Mucosa of descending colon (tissue), 3 donors: ENCODE results near the gene CDK19. TPM values are rescaled to one million over a fixed set of nuclear protein-coding genes. Genes with fewer than 3 reads are reported as not detected.

ENCODE experiments used
- ATAC-seq: fragments of 200-7000 bp; cut with Tn5 transposase; one replicate; pipeline ENCODE4 v1.9.1; 2020; ENCODE audit warnings: mild to moderate bottlenecking, moderate library complexity
- DNase-seq, 3 donors: peaks; one replicate each; pipeline ENCODE4 v3.0.0-alpha.2; 2020
- H3K36me3 ChIP-seq: fragments of 200-600 bp; one replicate; pipeline ENCODE4 v1.8.0; 2021; ENCODE audit warnings: low read depth, mild to moderate bottlenecking
- H3K4me1 ChIP-seq: fragments of 200-600 bp; one replicate; pipeline ENCODE4 v1.8.0; 2021; ENCODE audit warnings: low read depth, mild to moderate bottlenecking
- H3K4me3 ChIP-seq: fragments of 200-600 bp; one replicate; pipeline ENCODE4 v1.8.0; 2021; ENCODE audit warnings: mild to moderate bottlenecking
- H3K9me3 ChIP-seq: fragments of 200-600 bp; one replicate; pipeline ENCODE4 v1.8.0; 2021; ENCODE audit warnings: mild to moderate bottlenecking
- CTCF ChIP-seq: fragments of 200-600 bp; IDR thresholded peaks from one replicate; pipeline ENCODE4 v1.8.0; 2022; ENCODE audit warnings: antibody characterized with exemption, mild to moderate bottlenecking
- intact Hi-C, 2 donors: fragments of 100-400 bp; cut with DNase I in 1 of 2; cut with micrococcal nuclease in 1 of 2; formaldehyde crosslinking; loops; one replicate each; pipeline versions ENCODE4 v1.11.0 to v1.11.1; 2022; cut with DNase I, micrococcal nuclease
- total RNA-seq, 3 donors: library from RNA; stranded (reverse); fragmentation: NEBNext Ultra II Directional in 2 of 3; extraction: Animal tissue kit (Norgen Biotek cat#: 25700) in 2 of 3; gene quantifications; one replicate each; pipeline versions ENCODE4 v1.2.1 to v1.2.4, GENCODE V29; 2021 to 2023
- donor health status: DM: no; HTN: no; CAD: no; lungs with moderate emphysema.
- donor health status: DM: no; HTN: no; CAD: no.
- donor health status: DM: no; HTN: yes; CAD: no.

CDK19 gene
- total RNA-seq, 3 donors from 2014 or later, result 24.3 to 34.3 (median 27.7) TPM

- H3K4me1 ChIP-seq, result no peaks in the 10 kb centered on the region
- no peak for TF ChIP-seq CTCF
- H3K4me3 ChIP-seq, result no peak overlapping the region
- H3K9me3 ChIP-seq, result no peaks in the 10 kb centered on the region
- ATAC-seq (no peak), DNase-seq (no peak)
- intact Hi-C loops, result no loop called here
- H3K36me3 ChIP-seq, result no peaks in the 10 kb centered on the region
These were observed 15.6 kb downstream of the CDK19 start for GRCh38 chr6:110799655-110800054.

- TF ChIP-seq CTCF, result no peak
- no peak for DNase-seq
- Histone ChIP-seq H3K4me3 (no peak overlapping the region), H3K9me3 (no peaks in the 10 kb centered on the region), H3K36me3 (no peaks in the 10 kb centered on the region), H3K4me1 (no peaks in the 10 kb centered on the region)
- no peak for ATAC-seq
- intact Hi-C loops, result no loop called here
These were observed 16.1 kb downstream of the CDK19 start for GRCh38 chr6:110799189-110799588.

GRCh38 chr6:110795271-110795670 is 20.0 kb downstream of the CDK19 start:
- no peak for ATAC-seq
- H3K36me3 ChIP-seq, result no peaks in the 10 kb centered on the region
- no peaks in the 10 kb centered on the region for H3K4me1 ChIP-seq
- no peak for TF ChIP-seq CTCF
- no peak overlapping the region for H3K4me3 ChIP-seq
- no peak for DNase-seq
- H3K9me3 ChIP-seq, result no peaks in the 10 kb centered on the region
- intact Hi-C loops, result no loop called here

GRCh38 chr6:110786696-110787095 is 28.6 kb downstream of the CDK19 start:
- Histone ChIP-seq H3K4me1 (peaks cover 4% of the 10 kb centered on the region), H3K9me3 (peaks cover 16% of the 10 kb centered on the region), H3K36me3 (no peaks in the 10 kb centered on the region), H3K4me3 (no peak overlapping the region)
- ATAC-seq, result no peak
- no peak for DNase-seq
- TF ChIP-seq CTCF, result no peak
- intact Hi-C loops, result no loop called here

- ATAC-seq (no peak), DNase-seq (no peak)
- intact Hi-C loops, result no loop called here
- H3K9me3 ChIP-seq, result peaks cover 16% of the 10 kb centered on the region
- peaks cover 4% of the 10 kb centered on the region for H3K4me1 ChIP-seq
- no peaks in the 10 kb centered on the region for H3K36me3 ChIP-seq
- H3K4me3 ChIP-seq, result no peak overlapping the region
- no peak for TF ChIP-seq CTCF
These were observed 29.0 kb downstream of the CDK19 start for GRCh38 chr6:110786271-110786670.

GRCh38 chr6:110784610-110784979 is 30.7 kb downstream of the CDK19 start:
- no peaks in the 10 kb centered on the region for H3K36me3 ChIP-seq
- peaks cover 16% of the 10 kb centered on the region for H3K9me3 ChIP-seq
- intact Hi-C loops, result no loop called here
- no peak for DNase-seq
- no peak for TF ChIP-seq CTCF
- peaks cover 4% of the 10 kb centered on the region for H3K4me1 ChIP-seq
- no peak overlapping the region for H3K4me3 ChIP-seq
- ATAC-seq, result no peak
